MCF 10A (cell line): ENCODE measurements around the gene ARID5A. TPM values are rescaled to one million over a fixed set of nuclear protein-coding genes. Genes with fewer than 3 reads are reported as not detected.

Source experiments
- BruUV-seq: library from RNA; stranded (reverse); fragments of 400-500 nt; replicated peaks from 2 replicates; lab custom pipeline; 2021; lab: Mats Ljungman, UMichigan
- CTCF ChIA-PET: fragments of 300-600 bp; sonication (Branson Sonifier 250); formaldehyde crosslinking; extraction: SDS; loops from one replicate; lab custom pipeline; 2021; ENCODE audit warnings: antibody characterized with exemption, inconsistent platforms; lab: Yijun Ruan, JAX
- POLR2A ChIA-PET: fragments of 300-600, 350-650 bp; sonication (Branson Sonifier 250); formaldehyde crosslinking; extraction: SDS; loops from one replicate; lab custom pipeline; 2020; ENCODE audit warnings: antibody characterized with exemption, inconsistent platforms; lab: Yijun Ruan, JAX
- DNase-seq: peaks from one replicate; pipeline ENCODE4 v3.0.0-alpha.2; 2018; ENCODE audit not compliant: unreplicated experiment
- H3K27ac Mint-ChIP-seq: one replicate; pipeline ENCODE4 v1.8.0; 2022; ENCODE audit warnings: mild to moderate bottlenecking, low read depth, mixed read lengths; ENCODE audit not compliant: unreplicated experiment
- H3K27me3 Mint-ChIP-seq: one replicate; pipeline ENCODE4 v1.8.0; 2022; ENCODE audit warnings: mixed read lengths; ENCODE audit not compliant: insufficient read depth, unreplicated experiment
- H3K36me3 Mint-ChIP-seq: one replicate; pipeline ENCODE4 v1.8.0; 2022; ENCODE audit warnings: mild to moderate bottlenecking, moderate library complexity, mixed read lengths; ENCODE audit not compliant: insufficient read depth, unreplicated experiment
- H3K4me1 Mint-ChIP-seq: one replicate; pipeline ENCODE4 v1.8.0; 2022; ENCODE audit warnings: mixed read lengths; ENCODE audit not compliant: insufficient read depth, unreplicated experiment
- H3K4me3 Mint-ChIP-seq: one replicate; pipeline ENCODE4 v1.8.0; 2022; ENCODE audit warnings: mild to moderate bottlenecking, moderate library complexity, mixed read lengths; ENCODE audit not compliant: unreplicated experiment
- H3K9me3 Mint-ChIP-seq: one replicate; pipeline ENCODE4 v1.8.0; 2022; ENCODE audit warnings: mixed read lengths; ENCODE audit not compliant: unreplicated experiment
- intact Hi-C: fragments of 100-400 bp; cut with micrococcal nuclease; formaldehyde crosslinking; loops from 2 replicates; pipeline ENCODE4 v1.14.1; 2022
- total RNA-seq: library from RNA; stranded (reverse); gene quantifications from 2 replicates; pipeline ENCODE4 v1.2.3, GENCODE V29; 2022
- TF ChIP-seq, protein P1 (sequence below): fragments of 200-600 bp; IDR thresholded peaks from one replicate; pipeline ENCODE4 v1.8.0; 2022; ENCODE audit warnings: antibody characterized with exemption, mild to moderate bottlenecking; ENCODE audit not compliant: unreplicated experiment

Gene ARID5A
- total RNA-seq, 1 experiment from 2014 or later = 3.4 TPM

DNA sequence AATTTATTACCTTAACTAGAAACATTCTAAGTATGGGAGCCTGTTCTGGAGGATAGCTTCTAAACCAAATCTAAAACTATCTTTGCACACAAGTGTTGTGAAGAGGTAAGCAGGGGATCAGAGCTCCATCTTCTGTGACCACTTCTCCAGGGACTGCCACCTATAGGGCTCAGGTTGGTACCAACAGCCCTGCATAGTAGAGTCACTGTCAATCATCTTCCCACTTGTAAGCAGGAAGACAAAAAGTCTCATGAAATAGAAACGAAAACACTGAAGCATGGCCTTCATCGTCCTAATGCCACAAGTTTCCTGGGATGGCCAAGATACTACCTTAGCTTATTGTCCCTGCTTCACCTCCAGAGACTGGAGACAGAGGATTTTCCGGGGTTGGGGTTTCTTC lies 57.7 kb downstream of the ARID5A start:
- H3K9me3 Mint-ChIP-seq = no peaks in the 10 kb centered on the region
- peaks cover 5% of the 10 kb centered on the region for H3K4me1 Mint-ChIP-seq
- ChIA-PET CTCF (interaction anchor here (2.2 kb wide), 2 partner anchors 167 to 264 kb away, joined by 4 to 5 read pairs; partner anchors contain the start of genes ANKRD39 and CNNM4), POLR2A (interaction anchor here (2.5 kb wide), 1 partner anchor 10 kb away, joined by 9 read pairs; no protein-coding TSS in a partner anchor)
- H3K27ac Mint-ChIP-seq = no peak overlapping the region
- H3K27me3 Mint-ChIP-seq = no peaks in the 10 kb centered on the region
- intact Hi-C loops = no loop called here
- TF ChIP-seq, protein P1, sequence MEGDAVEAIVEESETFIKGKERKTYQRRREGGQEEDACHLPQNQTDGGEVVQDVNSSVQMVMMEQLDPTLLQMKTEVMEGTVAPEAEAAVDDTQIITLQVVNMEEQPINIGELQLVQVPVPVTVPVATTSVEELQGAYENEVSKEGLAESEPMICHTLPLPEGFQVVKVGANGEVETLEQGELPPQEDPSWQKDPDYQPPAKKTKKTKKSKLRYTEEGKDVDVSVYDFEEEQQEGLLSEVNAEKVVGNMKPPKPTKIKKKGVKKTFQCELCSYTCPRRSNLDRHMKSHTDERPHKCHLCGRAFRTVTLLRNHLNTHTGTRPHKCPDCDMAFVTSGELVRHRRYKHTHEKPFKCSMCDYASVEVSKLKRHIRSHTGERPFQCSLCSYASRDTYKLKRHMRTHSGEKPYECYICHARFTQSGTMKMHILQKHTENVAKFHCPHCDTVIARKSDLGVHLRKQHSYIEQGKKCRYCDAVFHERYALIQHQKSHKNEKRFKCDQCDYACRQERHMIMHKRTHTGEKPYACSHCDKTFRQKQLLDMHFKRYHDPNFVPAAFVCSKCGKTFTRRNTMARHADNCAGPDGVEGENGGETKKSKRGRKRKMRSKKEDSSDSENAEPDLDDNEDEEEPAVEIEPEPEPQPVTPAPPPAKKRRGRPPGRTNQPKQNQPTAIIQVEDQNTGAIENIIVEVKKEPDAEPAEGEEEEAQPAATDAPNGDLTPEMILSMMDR = no peak
- H3K4me3 Mint-ChIP-seq = no peak overlapping the region
- DNase-seq = no peak
- peaks cover 49% of the 10 kb centered on the region for H3K36me3 Mint-ChIP-seq
- BruUV-seq = no TSS peak

DNA sequence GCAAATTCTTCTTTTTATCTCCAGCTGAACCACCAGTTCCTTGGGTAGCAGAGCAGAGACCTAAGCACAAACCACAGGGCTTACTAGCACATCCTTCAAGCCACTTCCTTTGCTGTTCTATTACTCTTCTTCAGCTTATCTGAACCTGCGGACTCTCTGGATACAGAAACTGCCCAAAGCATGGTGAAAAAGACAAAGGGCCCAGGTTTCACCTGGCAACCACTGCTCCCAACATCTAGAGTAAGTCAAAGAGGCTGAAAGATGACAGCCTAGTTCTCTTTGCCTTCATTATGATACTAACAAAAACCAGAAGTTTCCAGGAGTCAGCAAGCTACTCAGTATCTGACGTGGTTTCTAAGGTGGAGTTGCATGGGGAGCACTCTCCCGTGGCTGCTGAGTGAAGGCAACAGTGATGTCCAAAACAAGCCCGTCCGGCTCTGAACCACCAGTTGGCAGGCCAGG lies 58.2 kb downstream of the ARID5A start:
- TF ChIP-seq, protein P1 = no peak
- H3K36me3 Mint-ChIP-seq = peaks cover 52% of the 10 kb centered on the region
- no peak overlapping the region for H3K27ac Mint-ChIP-seq
- no peaks in the 10 kb centered on the region for H3K9me3 Mint-ChIP-seq
- BruUV-seq = no TSS peak
- H3K4me1 Mint-ChIP-seq = peaks cover 5% of the 10 kb centered on the region
- POLR2A ChIA-PET = interaction anchor here (2.5 kb wide), 1 partner anchor 11 kb away, joined by 9 read pairs; no protein-coding TSS in a partner anchor
- CTCF ChIA-PET = interaction anchor here (1.0 to 2.2 kb wide), 3 partner anchors 10 to 263 kb away, joined by 3 to 5 read pairs (median 4); partner anchors contain the start of genes ANKRD39 and CNNM4
- intact Hi-C loops = no loop called here
- no peak for DNase-seq
- no peak overlapping the region for H3K4me3 Mint-ChIP-seq
- no peaks in the 10 kb centered on the region for H3K27me3 Mint-ChIP-seq

DNA sequence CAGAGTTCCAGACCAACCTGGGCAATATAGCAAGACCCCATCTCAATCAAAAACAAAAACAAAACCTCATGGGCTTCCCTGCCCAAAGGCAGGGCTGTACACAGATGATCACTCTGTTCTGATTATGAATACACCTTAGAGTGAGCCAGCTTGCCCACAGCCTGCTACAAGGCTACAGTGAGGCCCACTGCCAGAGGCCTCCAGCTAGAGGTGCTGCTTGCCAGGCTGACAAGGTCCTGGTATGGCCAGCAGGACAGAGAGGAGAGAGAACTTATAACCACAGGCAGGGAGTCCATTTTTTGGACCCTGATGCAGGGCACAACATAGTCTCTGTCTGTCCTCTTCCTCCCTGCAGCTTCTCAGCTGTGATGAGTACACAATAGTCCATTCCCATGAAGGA lies 60.0 kb downstream of the ARID5A start:
- intact Hi-C loops = no loop called here
- no peaks in the 10 kb centered on the region for H3K9me3 Mint-ChIP-seq
- no TSS peak for BruUV-seq
- peaks cover 5% of the 10 kb centered on the region for H3K4me1 Mint-ChIP-seq
- DNase-seq = no peak
- H3K36me3 Mint-ChIP-seq = peaks cover 71% of the 10 kb centered on the region
- no peak overlapping the region for H3K4me3 Mint-ChIP-seq
- no peak overlapping the region for H3K27ac Mint-ChIP-seq
- TF ChIP-seq, protein P1 = no peak
- no peaks in the 10 kb centered on the region for H3K27me3 Mint-ChIP-seq
- ChIA-PET CTCF (interaction anchor here (0.6 to 2.2 kb wide), 3 partner anchors 210 to 261 kb away, joined by 3 to 4 read pairs (median 3); partner anchors contain the start of gene ANKRD39), POLR2A (no interaction called here)

DNA sequence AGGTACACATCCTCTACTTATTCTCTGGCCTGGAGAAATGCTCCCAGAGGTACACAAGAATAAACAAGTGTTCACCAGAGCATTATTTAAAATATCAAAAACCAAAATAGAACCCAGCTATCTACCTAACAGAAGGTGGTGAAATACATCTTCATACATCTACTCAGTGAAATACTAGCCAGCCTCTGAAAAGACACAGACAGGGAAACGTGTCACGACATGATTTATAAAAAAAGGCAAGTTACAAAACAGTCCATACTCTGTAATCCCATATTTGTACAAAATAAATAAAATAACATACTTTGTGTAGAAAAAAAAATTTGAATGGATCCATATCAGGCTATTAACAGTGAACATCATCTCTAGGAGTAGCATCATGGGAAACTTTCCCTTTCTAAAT lies 63.4 kb downstream of the ARID5A start:
- TF ChIP-seq, protein P1 = no peak
- BruUV-seq = no TSS peak
- intact Hi-C loops = no loop called here
- H3K4me1 Mint-ChIP-seq = peaks cover 5% of the 10 kb centered on the region
- ChIA-PET CTCF (interaction anchor here (0.6 to 1.0 kb wide), 2 partner anchors 16 to 37 kb away, joined by 3 to 4 read pairs; no protein-coding TSS in a partner anchor), POLR2A (interaction anchor here (0.7 to 0.9 kb wide), 4 partner anchors 12 to 66 kb away, joined by 3 to 4 read pairs (median 4); no protein-coding TSS in a partner anchor)
- H3K9me3 Mint-ChIP-seq = no peaks in the 10 kb centered on the region
- peaks cover 64% of the 10 kb centered on the region for H3K36me3 Mint-ChIP-seq
- no peak overlapping the region for H3K4me3 Mint-ChIP-seq
- no peak for DNase-seq
- H3K27ac Mint-ChIP-seq = no peak overlapping the region
- no peaks in the 10 kb centered on the region for H3K27me3 Mint-ChIP-seq
